HEK293 (cell line): Measurements from ENCODE around the gene TTC9.

ENCODE experiments used
- CTCF ChIA-PET: fragments of 350-600 bp; formaldehyde crosslinking; extraction: SDS; loops from one replicate; lab custom pipeline; 2021; ENCODE audit warnings: antibody characterized with exemption; lab: Yijun Ruan, JAX
- POLR2A ChIA-PET: fragments of 300-600 bp; formaldehyde crosslinking; extraction: SDS; loops from one replicate; lab custom pipeline; 2020; ENCODE audit warnings: antibody characterized with exemption, inconsistent platforms; lab: Yijun Ruan, JAX
- H3K27ac ChIP-seq: fragments of 200-500 bp; sonication (Bioruptor generic); 2 replicates; pipeline ENCODE4 v1.5.1; 2014; ENCODE audit warnings: low read depth, low read length, control low read depth, inconsistent platforms; ENCODE audit errors: extremely low read depth
- H3K36me3 ChIP-seq, 2 experiments: fragments of 200-500 bp in 1 of 2; sonication (Bioruptor generic) in 1 of 2; 1 replicate in 1 of 2; 2 replicates in 1 of 2; pipeline ENCODE4 v1.5.1; 2014 to 2017; ENCODE audit warnings: inconsistent platforms in 2 of 2, low read length in 2 of 2; ENCODE audit not compliant: control insufficient read depth in 2 of 2, insufficient read depth in 1 of 2
- H3K4me1 ChIP-seq: fragments of 200-500 bp; sonication (Bioruptor generic); 2 replicates; pipeline ENCODE4 v1.5.1; 2014; ENCODE audit warnings: mild to moderate bottlenecking, low read length, inconsistent platforms; ENCODE audit not compliant: control insufficient read depth, insufficient read depth
- H3K4me3 ChIP-seq: 2 replicates; pipeline ENCODE4 v1.5.1; 2011; ENCODE audit warnings: low read depth, mild to moderate bottlenecking, control low read depth, low read length, moderate library complexity
- H3K9me3 ChIP-seq: fragments of 200-500 bp; sonication (Bioruptor generic); 2 replicates; pipeline ENCODE4 v1.5.1; 2014; ENCODE audit warnings: low read depth, low read length, inconsistent platforms; ENCODE audit not compliant: control insufficient read depth, insufficient read depth
- ELK4 ChIP-seq: IDR thresholded peaks from 2 replicates; pipeline ENCODE4 v1.6.1; 2011; ENCODE audit warnings: mild to moderate bottlenecking, low read depth, low read length, borderline replicate concordance
- HOXD13 ChIP-seq: sonication (generic); formaldehyde crosslinking; IDR thresholded peaks from 2 replicates; pipeline ENCODE4 v1.8.0; 2022; ENCODE audit warnings: missing genetic modification reagents, borderline replicate concordance
- KLF16 ChIP-seq: fragments of 450-650 bp; formaldehyde crosslinking; IDR thresholded peaks from 2 replicates; pipeline ENCODE4 v1.5.1; 2017; ENCODE audit warnings: missing biosample characterization, missing genetic modification characterization
- KLF9 ChIP-seq: fragments of 450-650 bp; formaldehyde crosslinking; IDR thresholded peaks from 2 replicates; pipeline ENCODE4 v1.5.1; 2016; ENCODE audit warnings: missing biosample characterization, missing genetic modification characterization, low read depth
- OSR2 ChIP-seq: fragments of 450-650 bp; formaldehyde crosslinking; IDR thresholded peaks from 2 replicates; pipeline ENCODE4 v1.5.1; 2016; ENCODE audit warnings: missing biosample characterization, missing genetic modification characterization
- YY2 ChIP-seq: fragments of 450-650 bp; formaldehyde crosslinking; IDR thresholded peaks from 2 replicates; pipeline ENCODE4 v1.5.1; 2016; ENCODE audit warnings: missing biosample characterization, missing genetic modification characterization
- ZNF311 ChIP-seq: fragments of 450-650 bp; formaldehyde crosslinking; IDR thresholded peaks from 2 replicates; pipeline ENCODE4 v1.5.1; 2017; ENCODE audit warnings: missing biosample characterization, missing genetic modification characterization, borderline replicate concordance
- ZNF488 ChIP-seq: fragments of 450-650 bp; formaldehyde crosslinking; IDR thresholded peaks from 2 replicates; pipeline ENCODE4 v1.5.1; 2016; ENCODE audit warnings: missing biosample characterization, missing genetic modification characterization
- ZNF513 ChIP-seq: fragments of 450-650 bp; IDR thresholded peaks from 2 replicates; pipeline ENCODE4 v1.5.1; 2018; ENCODE audit warnings: missing biosample characterization, missing genetic modification characterization
- ZNF521 ChIP-seq: fragments of 450-650 bp; formaldehyde crosslinking; IDR thresholded peaks from 2 replicates; pipeline ENCODE4 v1.5.1; 2017; ENCODE audit warnings: missing biosample characterization, mild to moderate bottlenecking, missing genetic modification characterization
- ZNF555 ChIP-seq: fragments of 450-650 bp; formaldehyde crosslinking; conservative IDR thresholded peaks from 2 replicates; pipeline ENCODE4 v1.5.1; 2017; ENCODE audit warnings: missing biosample characterization, mild to moderate bottlenecking, missing genetic modification characterization, inconsistent platforms
- ZNF571 ChIP-seq: fragments of 450-650 bp; formaldehyde crosslinking; IDR thresholded peaks from 2 replicates; pipeline ENCODE4 v1.5.0; 2017; ENCODE audit warnings: missing biosample characterization, missing genetic modification characterization
- ZNF600 ChIP-seq: fragments of 450-650 bp; formaldehyde crosslinking; IDR thresholded peaks from 2 replicates; pipeline ENCODE4 v1.5.1; 2016; ENCODE audit warnings: missing biosample characterization, missing genetic modification characterization
- ZNF639 ChIP-seq: fragments of 450-650 bp; formaldehyde crosslinking; IDR thresholded peaks from 2 replicates; pipeline ENCODE4 v1.5.1; 2016; ENCODE audit warnings: missing biosample characterization, missing genetic modification characterization
- ZNF660 ChIP-seq: fragments of 450-650 bp; IDR thresholded peaks from 2 replicates; pipeline ENCODE4 v1.5.1; 2018; ENCODE audit warnings: missing biosample characterization, mild to moderate bottlenecking, missing genetic modification characterization
- ZNF692 ChIP-seq: fragments of 450-650 bp; formaldehyde crosslinking; IDR thresholded peaks from 2 replicates; pipeline ENCODE4 v1.5.1; 2016; ENCODE audit warnings: missing biosample characterization, missing genetic modification characterization
- ZNF785 ChIP-seq: fragments of 450-650 bp; formaldehyde crosslinking; IDR thresholded peaks from 2 replicates; pipeline ENCODE4 v1.5.1; 2016; ENCODE audit warnings: missing biosample characterization, missing genetic modification characterization
- TF ChIP-seq, protein P1 (sequence below): sonication (generic); formaldehyde crosslinking; IDR thresholded peaks from 2 replicates; pipeline ENCODE4 v1.8.1; 2022; ENCODE audit warnings: mild to moderate bottlenecking, moderate library complexity, missing genetic modification reagents
- TF ChIP-seq, protein P2 (sequence below): fragments of 450-650 bp; formaldehyde crosslinking; IDR thresholded peaks from 2 replicates; pipeline ENCODE4 v1.5.1; 2016; ENCODE audit warnings: missing biosample characterization, missing genetic modification characterization, low read depth

TTC9 gene

GRCh38 chr14:70692210-70692609, 50.5 kb downstream of the TTC9 start:
- ChIA-PET CTCF (no interaction called here), POLR2A (no interaction called here)
- Histone ChIP-seq H3K4me3 (no peak overlapping the region), H3K27ac (no peak overlapping the region), H3K9me3 (no peaks in the 10 kb centered on the region), H3K36me3 (no peaks in the 10 kb centered on the region), H3K4me1 (no peaks in the 10 kb centered on the region)
- no peak for TF ChIP-seq ELK4
- TF ChIP-seq KLF9 (tag by site-specific recombination), result no peak
- no peak for TF ChIP-seq ZNF521 (tag by site-specific recombination)
- TF ChIP-seq ZNF660 (tag by site-specific recombination), result no peak
- TF ChIP-seq ZNF692 (tag by site-specific recombination), result no peak
- TF ChIP-seq, protein P1, sequence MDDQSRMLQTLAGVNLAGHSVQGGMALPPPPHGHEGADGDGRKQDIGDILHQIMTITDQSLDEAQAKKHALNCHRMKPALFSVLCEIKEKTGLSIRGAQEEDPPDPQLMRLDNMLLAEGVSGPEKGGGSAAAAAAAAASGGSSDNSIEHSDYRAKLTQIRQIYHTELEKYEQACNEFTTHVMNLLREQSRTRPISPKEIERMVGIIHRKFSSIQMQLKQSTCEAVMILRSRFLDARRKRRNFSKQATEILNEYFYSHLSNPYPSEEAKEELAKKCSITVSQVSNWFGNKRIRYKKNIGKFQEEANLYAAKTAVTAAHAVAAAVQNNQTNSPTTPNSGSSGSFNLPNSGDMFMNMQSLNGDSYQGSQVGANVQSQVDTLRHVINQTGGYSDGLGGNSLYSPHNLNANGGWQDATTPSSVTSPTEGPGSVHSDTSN (CRISPR knock-in tag), result no peak
- no peak for TF ChIP-seq ZNF600
- no peak for TF ChIP-seq YY2 (tag by site-specific recombination)

- TF ChIP-seq ZNF785 (tag by site-specific recombination) (no peak), OSR2 (tag by site-specific recombination) (no peak), ZNF555 (no peak), ZNF311 (tag by site-specific recombination) (no peak), ZNF513 (tag by site-specific recombination) (no peak), KLF16 (tag by site-specific recombination) (no peak), ZNF639 (tag by site-specific recombination) (no peak), HOXD13 (CRISPR knock-in tag) (no peak), ZNF488 (no peak), ZNF571 (tag by site-specific recombination) (no peak)
- TF ChIP-seq, protein P2, sequence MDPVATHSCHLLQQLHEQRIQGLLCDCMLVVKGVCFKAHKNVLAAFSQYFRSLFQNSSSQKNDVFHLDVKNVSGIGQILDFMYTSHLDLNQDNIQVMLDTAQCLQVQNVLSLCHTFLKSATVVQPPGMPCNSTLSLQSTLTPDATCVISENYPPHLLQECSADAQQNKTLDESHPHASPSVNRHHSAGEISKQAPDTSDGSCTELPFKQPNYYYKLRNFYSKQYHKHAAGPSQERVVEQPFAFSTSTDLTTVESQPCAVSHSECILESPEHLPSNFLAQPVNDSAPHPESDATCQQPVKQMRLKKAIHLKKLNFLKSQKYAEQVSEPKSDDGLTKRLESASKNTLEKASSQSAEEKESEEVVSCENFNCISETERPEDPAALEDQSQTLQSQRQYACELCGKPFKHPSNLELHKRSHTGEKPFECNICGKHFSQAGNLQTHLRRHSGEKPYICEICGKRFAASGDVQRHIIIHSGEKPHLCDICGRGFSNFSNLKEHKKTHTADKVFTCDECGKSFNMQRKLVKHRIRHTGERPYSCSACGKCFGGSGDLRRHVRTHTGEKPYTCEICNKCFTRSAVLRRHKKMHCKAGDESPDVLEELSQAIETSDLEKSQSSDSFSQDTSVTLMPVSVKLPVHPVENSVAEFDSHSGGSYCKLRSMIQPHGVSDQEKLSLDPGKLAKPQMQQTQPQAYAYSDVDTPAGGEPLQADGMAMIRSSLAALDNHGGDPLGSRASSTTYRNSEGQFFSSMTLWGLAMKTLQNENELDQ (tag by site-specific recombination), result no peak
- H3K27ac ChIP-seq, result no peak overlapping the region
Observed at GRCh38 chr14:70696026-70696425, 54.3 kb downstream of the TTC9 start.

More at GRCh38 chr14:70696026-70696425, 54.3 kb downstream of the TTC9 start:
- CTCF ChIA-PET, result interaction anchor here (0.7 to 0.9 kb wide), 3 partner anchors 12 to 555 kb away, joined by 3 to 4 read pairs (median 3); no protein-coding TSS in a partner anchor
- POLR2A ChIA-PET, result no interaction called here
- Histone ChIP-seq H3K9me3 (no peaks in the 10 kb centered on the region), H3K36me3 (no peaks in the 10 kb centered on the region), H3K4me1 (no peaks in the 10 kb centered on the region), H3K4me3 (no peak overlapping the region)
